OCI-LY3 (cell line): Measurements from ENCODE around the gene SLC22A5.

Experiments used
- H2AFZ ChIP-seq: fragments of 200-600, 300-600 bp; shearing (Covaris generic); 2 replicates; pipeline ENCODE4 v1.6.0; 2014; ENCODE audit warnings: antibody characterized with exemption, low read depth, low read length
- H3K27ac ChIP-seq: fragments of 200-600, 300-600 bp; sonication (generic); 2 replicates; pipeline ENCODE4 v1.5.1; 2014; ENCODE audit warnings: mild to moderate bottlenecking, low read length, moderate library complexity, mixed read lengths
- H3K27me3 ChIP-seq: fragments of 200-600, 300-600 bp; sonication (generic); 2 replicates; pipeline ENCODE4 v1.6.1; 2014; ENCODE audit warnings: low read depth, low read length, mixed read lengths
- H3K36me3 ChIP-seq: fragments of 200-600, 300-600 bp; sonication (generic); replicated peaks from 2 replicates; pipeline ENCODE3; 2014; ENCODE audit warnings: low read depth, low read length, mixed read lengths
- H3K4me1 ChIP-seq: fragments of 300-600, 200-600 bp; sonication (generic); 2 replicates; pipeline ENCODE4 v1.6.1; 2014; ENCODE audit warnings: low read length, mixed read lengths
- H3K4me2 ChIP-seq: fragments of 200-600, 300-600 bp; sonication (generic); 2 replicates; pipeline ENCODE4 v1.6.1; 2014; ENCODE audit warnings: low read length, mixed read lengths
- H3K4me3 ChIP-seq: fragments of 300-600, 200-600 bp; sonication (generic); 2 replicates; pipeline ENCODE4 v1.5.1; 2014; ENCODE audit warnings: antibody characterized with exemption, mild to moderate bottlenecking, low read length, moderate library complexity
- H3K79me2 ChIP-seq: fragments of 300-600, 200-600 bp; shearing (Covaris generic); 2 replicates; pipeline ENCODE4 v1.6.1; 2014; ENCODE audit warnings: mild to moderate bottlenecking, low read length, mixed read lengths
- H3K9ac ChIP-seq: fragments of 300-600, 200-600 bp; shearing (Covaris generic); 2 replicates; pipeline ENCODE4 v1.6.0; 2014; ENCODE audit warnings: mild to moderate bottlenecking, low read length, moderate library complexity
- H3K9me3 ChIP-seq: fragments of 200-600, 300-600 bp; shearing (Covaris generic); 2 replicates; pipeline ENCODE4 v1.6.1; 2014; ENCODE audit warnings: low read length, mixed read lengths; ENCODE audit not compliant: insufficient read depth
- H4K20me1 ChIP-seq: fragments of 200-600, 300-600 bp; sonication (generic); 2 replicates; pipeline ENCODE4 v1.6.1; 2016; ENCODE audit warnings: low read length, mixed read lengths; ENCODE audit not compliant: insufficient read depth
- EZH2phosphoT487 ChIP-seq: fragments of 200-600 bp; shearing (Covaris generic); IDR thresholded peaks from 2 replicates; pipeline ENCODE4 v1.6.1; 2018; ENCODE audit warnings: antibody characterized with exemption, mixed run types, low read depth
- TF ChIP-seq, protein P1 (sequence below): fragments of 200-600, 300-600 bp; sonication (generic); IDR thresholded peaks from 2 replicates; pipeline ENCODE4 v1.5.1; 2014; ENCODE audit warnings: antibody characterized with exemption, low read length, low read depth

The SLC22A5 gene

GRCh38 chr5:132425009-132425937 lies 55.8 kb downstream of the SLC22A5 start:
- peak overlapping the region; percentile 29; the same call in 1 of the 2 replicates for H3K9ac ChIP-seq
- no peaks in the 10 kb centered on the region for H3K27me3 ChIP-seq
- peaks cover 80% of the 10 kb centered on the region for H3K4me1 ChIP-seq
- H3K79me2 ChIP-seq, result no peaks in the 10 kb centered on the region
- no peaks in the 10 kb centered on the region for H4K20me1 ChIP-seq
- no peaks in the 10 kb centered on the region for H3K9me3 ChIP-seq
- peak overlapping the region; percentile 74 for H3K27ac ChIP-seq
- no peak for TF ChIP-seq EZH2phosphoT487
- TF ChIP-seq, protein P1, sequence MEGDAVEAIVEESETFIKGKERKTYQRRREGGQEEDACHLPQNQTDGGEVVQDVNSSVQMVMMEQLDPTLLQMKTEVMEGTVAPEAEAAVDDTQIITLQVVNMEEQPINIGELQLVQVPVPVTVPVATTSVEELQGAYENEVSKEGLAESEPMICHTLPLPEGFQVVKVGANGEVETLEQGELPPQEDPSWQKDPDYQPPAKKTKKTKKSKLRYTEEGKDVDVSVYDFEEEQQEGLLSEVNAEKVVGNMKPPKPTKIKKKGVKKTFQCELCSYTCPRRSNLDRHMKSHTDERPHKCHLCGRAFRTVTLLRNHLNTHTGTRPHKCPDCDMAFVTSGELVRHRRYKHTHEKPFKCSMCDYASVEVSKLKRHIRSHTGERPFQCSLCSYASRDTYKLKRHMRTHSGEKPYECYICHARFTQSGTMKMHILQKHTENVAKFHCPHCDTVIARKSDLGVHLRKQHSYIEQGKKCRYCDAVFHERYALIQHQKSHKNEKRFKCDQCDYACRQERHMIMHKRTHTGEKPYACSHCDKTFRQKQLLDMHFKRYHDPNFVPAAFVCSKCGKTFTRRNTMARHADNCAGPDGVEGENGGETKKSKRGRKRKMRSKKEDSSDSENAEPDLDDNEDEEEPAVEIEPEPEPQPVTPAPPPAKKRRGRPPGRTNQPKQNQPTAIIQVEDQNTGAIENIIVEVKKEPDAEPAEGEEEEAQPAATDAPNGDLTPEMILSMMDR, result no peak
- no peaks in the 10 kb centered on the region for H3K36me3 ChIP-seq
- peak overlapping the region; percentile 25; the same call in 1 of the 2 replicates for H3K4me3 ChIP-seq
- H3K4me2 ChIP-seq, result peak overlapping the region; percentile 60
- no peak overlapping the region for H2AFZ ChIP-seq

DNA sequence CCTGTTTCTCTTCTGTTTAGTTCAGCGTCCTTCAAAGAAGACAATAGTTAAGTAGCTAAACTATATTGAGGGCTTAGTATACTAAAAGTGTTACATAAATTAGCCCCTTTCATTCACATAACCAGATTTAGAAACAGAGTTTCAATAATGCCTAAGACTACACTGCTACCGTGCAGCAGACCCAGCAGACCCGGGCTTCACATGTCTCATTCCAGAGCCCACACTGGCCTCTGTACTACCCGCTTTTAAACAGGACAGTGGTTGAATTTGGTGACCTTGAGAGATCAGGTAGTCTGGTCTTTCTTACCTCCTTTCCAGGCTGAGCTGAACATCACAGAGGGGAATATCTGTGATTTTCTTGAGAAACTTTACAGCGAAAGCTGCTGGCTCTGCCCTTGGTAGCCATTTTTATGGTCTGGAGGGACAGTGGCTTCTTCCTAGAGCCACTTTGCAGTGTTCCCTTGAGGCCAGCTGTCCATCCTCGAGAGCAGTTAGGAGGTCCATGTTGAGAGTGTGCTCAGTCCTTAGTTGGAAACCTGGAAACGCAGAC lies 56.5 kb downstream of the SLC22A5 start:
- Histone ChIP-seq H2AFZ (no peak overlapping the region), H3K36me3 (no peaks in the 10 kb centered on the region), H3K4me2 (peak overlapping the region; percentile 60), H3K4me1 (peaks cover 80% of the 10 kb centered on the region), H3K79me2 (no peaks in the 10 kb centered on the region), H3K9me3 (no peaks in the 10 kb centered on the region), H3K27ac (peak overlapping the region; percentile 74), H3K27me3 (no peaks in the 10 kb centered on the region), H4K20me1 (no peaks in the 10 kb centered on the region), H3K9ac (peak overlapping the region; percentile 29; the same call in 1 of the 2 replicates), H3K4me3 (peak overlapping the region; percentile 25; the same call in 1 of the 2 replicates)
- TF ChIP-seq, protein P1, result no peak
- TF ChIP-seq EZH2phosphoT487, result no peak

- no peak for TF ChIP-seq EZH2phosphoT487
- TF ChIP-seq, protein P1, result peak; percentile 21
- Histone ChIP-seq H3K4me1 (peaks cover 80% of the 10 kb centered on the region), H3K9ac (peak overlapping the region; percentile 8; the same call in 1 of the 2 replicates), H3K36me3 (no peaks in the 10 kb centered on the region), H3K4me2 (peak overlapping the region; percentile 60), H3K9me3 (no peaks in the 10 kb centered on the region), H3K4me3 (no peak overlapping the region), H3K27ac (peak overlapping the region; percentile 74), H2AFZ (no peak overlapping the region), H3K79me2 (no peaks in the 10 kb centered on the region), H4K20me1 (no peaks in the 10 kb centered on the region), H3K27me3 (no peaks in the 10 kb centered on the region)
Measured at GRCh38 chr5:132426525-132427138, 57.1 kb downstream of the SLC22A5 start.
